ENCODE results near the gene SSTR1.

The SSTR1 gene

DNA sequence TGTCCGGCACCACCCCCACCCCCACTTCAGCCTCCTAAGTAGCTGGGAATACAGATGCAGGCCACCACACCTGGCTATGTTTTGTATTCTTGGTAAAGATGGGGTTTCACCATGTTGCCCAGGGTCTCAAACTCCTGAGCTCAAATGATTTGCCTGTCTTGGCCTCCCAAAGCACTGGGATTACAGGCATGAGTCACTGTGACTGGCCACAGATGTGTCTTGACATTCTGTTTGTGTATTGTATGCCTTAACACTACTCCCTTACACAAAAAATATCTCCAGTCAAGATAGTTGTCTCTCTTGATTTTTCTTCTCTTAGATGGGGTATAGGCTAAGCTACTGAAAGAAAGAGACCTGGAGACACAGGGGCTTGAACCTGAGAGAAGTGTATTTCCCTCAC, 30.6 kb downstream of the SSTR1 start:
- no peak for DNase-seq (ENCODE audit: low read depth in 2 of 2)

DNA sequence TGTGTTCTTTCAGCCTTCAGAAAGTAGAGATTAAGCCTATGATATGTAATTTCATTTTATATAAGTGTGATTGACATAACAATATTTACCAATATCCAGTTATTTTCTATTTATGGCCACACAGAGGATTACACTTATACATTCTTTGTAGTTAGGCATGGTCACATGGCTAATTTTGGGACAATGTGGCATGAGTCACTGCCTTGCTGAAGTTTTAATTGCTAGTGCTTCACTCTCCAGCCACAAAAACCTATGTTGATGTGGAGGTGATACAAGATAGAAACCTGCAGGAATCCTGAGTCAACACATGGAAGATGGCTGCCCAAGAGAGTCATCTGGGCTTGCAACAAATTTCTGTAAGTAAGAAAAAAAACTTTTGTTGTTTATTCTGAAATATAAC, 31.2 kb downstream of the SSTR1 start:
- no peak for DNase-seq (ENCODE audit: low read depth in 2 of 2)

DNA sequence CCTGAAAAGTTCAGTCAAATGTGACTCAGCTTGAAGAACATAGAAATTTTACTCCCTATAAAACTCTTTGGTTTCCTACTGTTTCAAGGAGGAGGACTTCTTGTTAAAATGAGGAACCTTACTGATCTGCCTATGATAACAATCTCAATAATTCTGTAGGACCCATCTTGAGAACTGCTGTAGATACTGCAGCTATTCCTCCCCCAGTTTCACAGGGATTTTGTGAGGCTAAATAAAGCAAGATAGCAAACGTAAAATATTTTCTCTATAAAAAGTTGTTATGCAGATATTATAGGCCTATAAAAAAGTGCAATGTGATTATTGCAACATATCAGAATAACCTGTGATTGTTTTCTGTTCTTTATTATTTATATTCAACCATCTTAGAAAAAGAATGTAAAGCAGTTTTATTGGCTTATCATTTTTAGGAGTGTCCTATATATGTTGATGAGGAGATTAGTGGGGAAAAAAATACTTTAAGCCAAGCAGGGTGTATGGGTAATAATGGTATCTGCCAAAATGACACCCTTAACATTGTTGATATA, 36.1 kb downstream of the SSTR1 start:
- no peak for DNase-seq (ENCODE audit: low read depth in 2 of 2)

DNA sequence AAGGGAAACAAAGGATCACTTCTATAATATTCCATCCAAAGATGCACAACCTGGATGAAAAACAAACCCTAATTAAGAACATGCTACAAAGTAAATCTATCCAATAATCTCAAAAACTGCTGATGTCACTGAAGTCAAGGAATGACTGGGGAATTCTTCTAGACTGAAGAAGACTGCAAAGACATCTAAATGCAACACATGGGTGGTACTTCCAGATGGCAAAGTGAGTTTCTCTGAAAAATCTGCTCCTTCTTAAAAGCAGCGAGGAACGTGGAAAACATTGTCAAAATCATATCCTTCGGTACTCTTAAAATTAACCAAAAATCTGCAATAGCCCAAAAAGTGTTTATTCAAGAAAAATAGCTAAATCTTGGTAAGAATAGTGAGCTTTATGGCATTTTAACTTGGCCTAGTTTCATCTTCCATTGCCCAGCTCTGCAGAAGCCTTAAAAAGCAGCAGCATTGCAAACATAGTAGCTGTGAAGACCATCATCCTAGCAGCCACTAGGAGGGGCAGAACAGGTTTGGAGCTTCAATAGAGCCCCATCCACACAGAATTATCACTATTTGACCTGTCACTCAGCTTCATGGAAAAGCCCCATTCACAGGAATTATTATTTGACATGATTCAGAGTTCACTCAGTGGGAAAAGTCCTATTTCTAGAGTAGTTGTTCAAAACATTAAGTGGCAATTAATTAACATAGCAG, 40.8 kb downstream of the SSTR1 start:
- DNase-seq (ENCODE audit: low read depth in 2 of 2): no peak

DNA sequence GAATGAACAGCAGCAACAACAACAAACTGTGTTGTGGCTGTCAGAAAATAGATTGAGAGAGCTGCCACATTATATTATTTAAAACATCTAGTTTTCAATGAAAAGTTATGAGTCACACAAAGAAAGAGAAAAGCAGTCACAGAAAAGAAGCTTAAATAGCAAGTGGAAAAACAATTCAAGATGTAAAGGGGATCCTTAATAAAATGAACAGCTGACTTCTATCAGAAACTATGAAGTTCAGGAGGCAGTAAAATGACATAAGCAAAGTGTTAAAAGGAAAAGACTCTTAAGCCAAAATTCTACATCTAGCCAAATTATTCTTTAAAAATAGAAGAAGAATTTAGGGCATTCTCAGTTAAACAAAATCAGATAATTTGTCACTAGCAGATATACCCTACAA, 42.6 kb downstream of the SSTR1 start:
- no peak for DNase-seq (ENCODE audit: low read depth in 2 of 2)

DNA sequence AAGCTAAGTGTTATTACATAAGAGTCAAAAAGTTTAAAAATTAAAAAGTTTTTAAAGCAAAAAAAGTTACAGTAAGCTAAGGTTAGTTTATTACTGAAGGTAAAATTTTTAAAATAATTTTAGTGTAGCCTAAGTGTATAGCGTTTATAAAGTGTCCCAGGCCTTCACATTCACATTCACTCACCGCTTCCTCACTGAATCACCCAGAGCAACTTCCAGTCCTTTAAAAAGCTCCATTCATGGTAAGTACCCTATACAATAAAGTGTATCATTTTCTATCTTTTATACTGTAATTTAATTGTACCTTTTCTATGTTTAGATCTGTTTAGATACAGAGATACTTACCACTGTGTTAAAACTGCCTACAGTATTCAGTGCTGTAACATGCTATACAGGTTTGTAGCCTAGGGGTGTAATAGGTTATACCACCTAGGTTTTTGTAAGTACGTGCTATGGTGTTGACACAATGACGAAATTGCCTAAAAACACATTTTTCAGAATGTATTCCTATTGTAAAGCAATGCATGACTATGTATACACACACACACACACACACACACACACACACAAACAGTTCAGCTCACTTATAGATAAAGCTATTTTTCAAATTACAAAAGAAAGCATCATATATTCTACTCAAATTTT, 44.5 kb downstream of the SSTR1 start:
- no peak for DNase-seq (ENCODE audit: low read depth in 2 of 2)

DNA sequence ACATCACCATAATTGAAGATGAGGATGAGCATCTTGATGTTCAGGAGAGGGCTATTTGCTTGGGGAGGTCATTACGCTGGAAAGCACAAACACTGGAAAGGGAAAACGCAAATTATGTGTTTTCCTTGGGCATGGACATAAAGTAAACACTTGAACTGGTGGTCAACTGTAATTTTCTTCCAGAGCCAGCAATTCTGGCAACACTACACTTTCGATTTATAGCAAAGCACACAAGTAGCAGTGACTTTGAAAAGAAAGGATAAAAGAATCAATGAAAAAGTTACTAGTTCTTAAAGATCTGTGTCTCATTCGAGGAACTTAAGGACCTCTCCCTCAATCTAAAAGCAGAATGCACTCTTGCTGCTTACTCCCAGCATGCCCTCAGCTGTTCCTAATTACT, 46.0 kb downstream of the SSTR1 start:
- no peak for DNase-seq (ENCODE audit: low read depth in 2 of 2)

DNA sequence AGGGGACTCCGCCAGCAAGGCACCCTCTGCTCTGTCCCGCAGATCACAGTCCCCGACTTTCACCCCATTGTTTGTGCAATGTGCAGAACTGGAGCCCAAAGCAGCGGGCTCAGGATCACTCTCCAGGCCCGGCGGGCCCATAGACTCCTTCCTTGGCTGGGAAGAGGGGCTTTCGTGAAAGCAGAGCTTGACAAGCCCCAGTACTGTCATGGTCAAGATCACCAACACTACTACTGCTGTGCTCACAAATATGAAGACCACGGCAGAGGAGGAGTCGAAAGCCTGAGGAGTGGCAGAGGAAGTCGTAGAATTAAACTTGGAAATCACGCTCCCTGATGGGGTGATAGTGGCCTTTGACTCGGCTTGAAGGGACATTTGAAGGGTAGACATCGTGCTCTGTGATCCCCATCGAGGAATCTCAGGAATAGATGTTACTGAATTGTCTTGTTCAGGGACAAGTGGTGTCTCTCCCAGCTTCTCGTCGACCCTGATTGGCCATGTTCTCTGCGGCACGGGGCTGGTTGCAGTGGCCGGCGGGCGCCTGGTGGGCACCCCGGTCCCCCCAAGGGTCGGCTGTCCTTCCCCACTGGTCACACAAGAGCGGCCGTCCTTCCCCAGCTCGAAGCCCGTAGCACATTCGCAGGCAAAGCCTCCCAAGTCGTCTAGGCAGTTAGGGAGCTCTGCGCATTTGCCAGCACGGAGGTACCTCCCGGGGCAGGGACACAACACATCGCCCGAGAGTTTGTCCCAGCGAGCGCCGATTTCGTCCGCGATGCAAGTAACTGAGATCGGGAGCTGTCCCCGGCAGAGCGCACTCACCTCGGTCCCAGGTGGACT, 47.1 kb downstream of the SSTR1 start:
- no peak for DNase-seq (ENCODE audit: low read depth in 2 of 2)

DNA sequence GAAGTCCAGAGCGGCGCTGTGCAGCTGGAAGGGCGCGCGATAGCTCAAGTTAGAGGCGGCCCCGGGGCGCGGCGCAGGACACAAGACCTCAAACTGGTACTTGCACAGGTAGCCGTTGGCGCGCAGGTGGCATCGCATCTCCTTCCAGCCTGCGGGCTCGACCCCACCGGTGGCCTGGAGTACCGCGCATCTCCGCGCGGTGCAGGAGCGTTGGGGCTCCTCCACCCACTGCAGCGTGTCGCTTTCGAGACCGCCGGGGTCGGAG, 47.6 kb downstream of the SSTR1 start:
- no peak for DNase-seq (ENCODE audit: low read depth in 2 of 2)

DNA sequence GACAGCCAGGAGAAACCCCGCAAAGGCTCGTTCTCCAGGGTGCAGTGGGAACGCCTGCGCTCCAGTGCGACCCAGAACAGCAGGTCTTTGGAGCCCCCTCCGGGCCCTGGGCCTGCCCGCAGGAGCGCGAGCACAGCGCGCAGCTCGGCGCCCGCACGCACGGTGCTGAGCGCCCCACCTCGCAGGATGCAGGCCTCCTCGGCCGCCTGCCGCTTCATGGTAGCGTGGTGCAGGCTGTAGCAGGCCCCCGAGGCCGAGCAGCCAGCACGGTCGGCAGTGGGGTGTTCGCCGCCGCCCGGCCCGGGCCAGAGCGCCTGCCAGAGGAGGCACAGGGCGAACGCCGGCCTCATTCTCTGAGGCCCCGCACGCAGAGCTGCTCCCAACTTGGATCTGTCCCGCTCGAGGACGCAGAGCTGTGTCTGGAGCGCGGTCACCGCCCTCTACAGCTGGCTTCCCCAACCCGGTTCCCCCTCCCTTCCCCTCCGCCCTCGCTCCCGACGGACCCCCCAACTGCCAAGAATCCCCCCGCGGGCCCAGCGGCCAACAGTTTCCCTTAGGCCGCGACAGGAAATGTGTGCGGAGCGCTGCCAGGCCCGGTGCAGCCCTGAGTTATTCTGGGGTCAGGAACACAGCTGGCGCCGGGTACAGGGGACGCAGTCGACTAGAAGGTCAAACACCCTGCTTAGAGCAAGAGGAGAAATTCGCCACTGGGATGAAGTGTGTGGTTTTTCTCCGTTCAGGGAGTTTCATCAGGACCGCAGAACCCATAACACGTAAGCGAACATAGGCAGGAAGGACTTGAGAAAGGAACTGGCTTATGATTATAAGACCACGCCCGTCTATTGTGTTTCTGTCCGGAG, 48.2 kb downstream of the SSTR1 start, which contains the start of gene CLEC14A:
Gene CLEC14A, minus strand, starts transcription at position 421 of the 860 bp plus-strand sequence. Its CDS starts 71 bp downstream, at position 350.
- DNase-seq (ENCODE audit: low read depth in 2 of 2): no peak

DNA sequence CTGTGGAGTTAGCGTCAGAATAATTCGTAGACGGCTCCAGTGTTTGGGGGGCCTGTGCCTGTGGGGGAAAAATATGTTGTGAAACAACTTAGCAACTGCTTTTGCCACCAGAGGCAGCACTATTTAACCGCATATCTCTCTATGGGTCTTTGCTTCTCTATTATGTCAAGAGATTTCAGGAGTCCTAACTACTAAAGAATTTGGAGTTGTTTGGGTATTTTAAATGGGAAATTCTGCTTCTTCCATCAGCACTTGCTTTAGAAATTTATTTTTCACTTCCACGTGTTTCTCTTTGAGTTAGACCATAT, 48.8 kb downstream of the SSTR1 start:
- DNase-seq (ENCODE audit: low read depth in 2 of 2): no peak

DNA sequence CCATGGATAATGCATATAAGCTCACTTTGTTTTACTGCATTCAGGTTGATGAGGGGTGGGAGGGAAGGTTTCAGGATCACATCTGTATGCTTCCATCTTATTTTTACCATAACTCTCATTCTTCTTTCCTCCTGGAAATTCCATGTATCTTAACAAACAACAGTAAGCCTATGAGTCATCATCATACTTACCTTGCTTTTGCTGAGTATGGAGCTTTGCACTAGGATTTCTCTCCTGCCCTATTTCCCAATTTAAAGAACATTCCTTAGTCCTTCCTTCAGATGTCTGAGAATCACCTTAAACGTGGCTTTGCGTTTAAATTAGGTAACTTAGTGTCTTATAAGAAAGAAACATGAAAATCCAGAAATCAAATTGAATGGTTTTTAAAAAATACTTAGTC, 49.8 kb downstream of the SSTR1 start:
- no peak for DNase-seq (ENCODE audit: low read depth in 2 of 2)

DNA sequence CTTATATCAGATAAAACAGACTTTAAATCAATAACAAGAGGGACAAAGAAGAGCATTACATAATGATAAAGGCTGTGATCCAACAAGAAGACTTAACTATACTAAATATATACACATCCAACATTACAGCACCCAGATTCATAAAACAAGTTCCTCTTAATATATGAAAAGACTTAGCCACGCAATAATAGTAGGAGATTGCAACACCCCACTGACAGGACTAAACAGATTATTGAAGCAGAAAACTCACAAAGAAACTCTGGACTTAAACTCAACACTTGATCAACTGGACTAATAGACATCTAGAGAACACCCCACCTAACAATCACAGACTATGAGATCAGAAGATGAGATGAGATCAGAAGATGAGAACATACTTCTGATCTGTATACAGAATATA, 53.9 kb downstream of the SSTR1 start:
- no peak for DNase-seq (ENCODE audit: low read depth in 2 of 2)

All from stimulated activated CD8-positive, alpha-beta memory T cell treated with anti-CD3 and anti-CD28 coated beads, Interleukin-15, amount 100 ng/mL, for 4 hours (primary cell).